AG09319 (cell line): Measurements from ENCODE around the gene EVPL.

ENCODE experiments used
- DNase-seq: peaks from one replicate; pipeline ENCODE4 v3.0.0-alpha.2; 2010; ENCODE audit warnings: low read depth; ENCODE audit errors: extremely low read depth
- CTCF ChIP-seq: IDR thresholded peaks from 2 replicates; pipeline ENCODE4 v1.5.1; 2011; ENCODE audit warnings: low read depth, mild to moderate bottlenecking, inconsistent platforms, low read length, moderate library complexity

Gene EVPL

GRCh38 chr17:75959839-75960511 lies 67.1 kb downstream of the EVPL start:
- no peak for DNase-seq

GRCh38 chr17:75959051-75959838 lies 67.9 kb downstream of the EVPL start:
- no peak for DNase-seq
- TF ChIP-seq CTCF, result no peak

More at GRCh38 chr17:75959839-75960511, 67.1 kb downstream of the EVPL start:
- no peak for TF ChIP-seq CTCF
